SK-N-SH (cell line): ENCODE results near the gene PAXIP1. TPM values are rescaled to one million over a fixed set of nuclear protein-coding genes. Genes with fewer than 3 reads are reported as not detected.

Experiments
- CTCF ChIA-PET: fragments of 300-600, 350-600 bp; formaldehyde crosslinking; extraction: SDS; loops from one replicate; lab custom pipeline; 2021; lab: Yijun Ruan, JAX
- POLR2A ChIA-PET: fragments of 350-600 bp; sonication (Branson Sonifier 250); formaldehyde crosslinking; extraction: SDS; loops from one replicate; lab custom pipeline; 2020; ENCODE audit warnings: antibody characterized with exemption, inconsistent platforms; lab: Yijun Ruan, JAX
- DNase-seq: peaks from one replicate; pipeline ENCODE4 v3.0.0; 2012
- H2AFZ ChIP-seq: fragments of 200-600 bp; sonication (generic); 2 replicates; pipeline ENCODE4 v1.8.1; 2016; ENCODE audit warnings: antibody characterized with exemption, mild to moderate bottlenecking, low read depth
- H3F3A ChIP-seq: fragments of 200-600 bp; sonication (generic); replicated peaks from 2 replicates; pipeline ENCODE3; 2016; ENCODE audit warnings: antibody characterized with exemption, mild to moderate bottlenecking; ENCODE audit not compliant: insufficient read depth
- H3K27ac ChIP-seq, 2 experiments: fragments of 200-500 bp in 1 of 2; fragments of 200-600 bp in 1 of 2; sonication (Bioruptor generic) in 1 of 2; sonication (generic), shearing (Covaris generic) in 1 of 2; 2 replicates each; pipeline versions ENCODE4 v1.5.1 to v1.6.1; 2014 to 2016; ENCODE audit warnings: low read depth in 2 of 2, inconsistent platforms in 1 of 2, low read length in 1 of 2, mild to moderate bottlenecking in 1 of 2, mixed read lengths in 1 of 2
- H3K27me3 ChIP-seq: fragments of 200-600 bp; sonication (generic), shearing (Covaris generic); 2 replicates; pipeline ENCODE4 v1.6.1; 2016; ENCODE audit warnings: mixed run types; ENCODE audit not compliant: insufficient read depth
- H3K36me3 ChIP-seq, 2 experiments: fragments of 200-500 bp in 1 of 2; fragments of 200-600 bp in 1 of 2; sonication (Bioruptor generic) in 1 of 2; sonication (generic) in 1 of 2; replicated peaks in 1 of 2; 2 replicates each; pipeline versions ENCODE3 to v1.5.1; 2014 to 2016; ENCODE audit warnings: low read length in 1 of 2, mild to moderate bottlenecking in 1 of 2; ENCODE audit not compliant: insufficient read depth in 2 of 2, control insufficient read depth in 1 of 2
- H3K4me1 ChIP-seq, 2 experiments: fragments of 200-500 bp in 1 of 2; fragments of 200-600 bp in 1 of 2; sonication (Bioruptor generic) in 1 of 2; sonication (generic), shearing (Covaris generic) in 1 of 2; 2 replicates each; pipeline versions ENCODE4 v1.5.1 to v1.6.1; 2014 to 2016; ENCODE audit warnings: low read depth in 1 of 2, low read length in 1 of 2, mixed run types in 1 of 2; ENCODE audit not compliant: insufficient read depth in 2 of 2, control insufficient read depth in 1 of 2
- H3K4me2 ChIP-seq: fragments of 200-600 bp; sonication (generic), shearing (Covaris generic); 2 replicates; pipeline ENCODE4 v1.6.1; 2017; ENCODE audit warnings: mixed run types
- H3K4me3 ChIP-seq, 2 experiments: fragments of 200-500 bp in 1 of 2; fragments of 200-600 bp in 1 of 2; sonication (Bioruptor generic) in 1 of 2; sonication (generic), shearing (Covaris generic) in 1 of 2; 2 replicates each; pipeline versions ENCODE4 v1.5.1 to v1.8.1; 2014 to 2016; ENCODE audit warnings: low read depth in 2 of 2, inconsistent platforms in 1 of 2, low read length in 1 of 2, mild to moderate bottlenecking in 1 of 2, mixed read lengths in 1 of 2, moderate library complexity in 1 of 2
- H3K79me2 ChIP-seq: fragments of 200-600 bp; sonication (generic); 2 replicates; pipeline ENCODE4 v1.8.1; 2017; ENCODE audit warnings: mild to moderate bottlenecking; ENCODE audit not compliant: insufficient read depth
- H3K9ac ChIP-seq: fragments of 200-600 bp; sonication (generic); 2 replicates; pipeline ENCODE4 v1.6.1; 2017; ENCODE audit warnings: mixed run types
- H3K9me2 ChIP-seq: fragments of 200-600 bp; sonication (generic); 2 replicates; pipeline ENCODE4 v1.6.1; 2017; ENCODE audit warnings: mixed run types
- H3K9me3 ChIP-seq: fragments of 200-600 bp; sonication (generic); 2 replicates; pipeline ENCODE4 v1.6.1; 2017; ENCODE audit warnings: mixed run types, mild to moderate bottlenecking, moderate library complexity
- H4K20me1 ChIP-seq: fragments of 200-600 bp; sonication (generic); 2 replicates; pipeline ENCODE4 v1.6.1; 2017; ENCODE audit warnings: mild to moderate bottlenecking, mixed run types; ENCODE audit not compliant: insufficient read depth
- CHD2 ChIP-seq: fragments of 150-350 bp; IDR thresholded peaks from 2 replicates; pipeline ENCODE4 v1.6.1; 2018; ENCODE audit warnings: low read length; ENCODE audit not compliant: partially characterized antibody
- EP300 ChIP-seq, 2 experiments: IDR thresholded peaks; 2 replicates each; pipeline versions ENCODE4 v1.4.0 to v1.6.1; 2012; ENCODE audit warnings: borderline replicate concordance in 1 of 2, low read depth in 1 of 2, low read length in 1 of 2
- FOSL2 ChIP-seq: IDR thresholded peaks from 2 replicates; pipeline ENCODE4 v1.4.0; 2012; ENCODE audit warnings: low read depth, mild to moderate bottlenecking, moderate library complexity, borderline replicate concordance
- FOXJ3 ChIP-seq: sonication (generic); formaldehyde crosslinking; IDR thresholded peaks from 2 replicates; pipeline ENCODE4 v1.5.1; 2020; ENCODE audit warnings: mild to moderate bottlenecking, missing genetic modification reagents
- FOXM1 ChIP-seq: IDR thresholded peaks from 2 replicates; pipeline ENCODE4 v1.4.0; 2012; ENCODE audit warnings: low read depth, mild to moderate bottlenecking
- GABPA ChIP-seq: IDR thresholded peaks from 2 replicates; pipeline ENCODE4 v1.4.0; 2012; ENCODE audit warnings: low read depth, mild to moderate bottlenecking
- GATA2 ChIP-seq: sonication (generic); formaldehyde crosslinking; IDR thresholded peaks from 2 replicates; pipeline ENCODE4 v1.5.0; 2020; ENCODE audit warnings: mild to moderate bottlenecking, missing genetic modification reagents
- JUND ChIP-seq: IDR thresholded peaks from 2 replicates; pipeline ENCODE4 v1.4.0; 2012
- MXI1 ChIP-seq: IDR thresholded peaks from 2 replicates; pipeline ENCODE4 v1.6.1; 2012; ENCODE audit warnings: mild to moderate bottlenecking, low read depth, low read length, improper control_type of control experiment
- NRF1 ChIP-seq: IDR thresholded peaks from 2 replicates; pipeline ENCODE4 v1.6.1; 2012; ENCODE audit warnings: low read depth, mild to moderate bottlenecking, low read length
- RCOR1 ChIP-seq: fragments of 150-350 bp; IDR thresholded peaks from 2 replicates; pipeline ENCODE4 v1.6.1; 2017; ENCODE audit warnings: antibody characterized with exemption, low read length
- RFX5 ChIP-seq: IDR thresholded peaks from 2 replicates; pipeline ENCODE4 v1.6.1; 2012; ENCODE audit warnings: mild to moderate bottlenecking, improper control_type of control experiment, low read length
- SMC3 ChIP-seq: IDR thresholded peaks from 2 replicates; pipeline ENCODE4 v1.6.1; 2012; ENCODE audit warnings: low read depth, low read length, improper control_type of control experiment
- TAF1 ChIP-seq: IDR thresholded peaks from 2 replicates; pipeline ENCODE4 v1.6.1; 2012; ENCODE audit warnings: low read depth, mild to moderate bottlenecking, low read length, moderate library complexity, borderline replicate concordance
- TCF12 ChIP-seq: IDR thresholded peaks from 2 replicates; pipeline ENCODE4 v1.4.0; 2012
- TEAD4 ChIP-seq: IDR thresholded peaks from 2 replicates; pipeline ENCODE4 v1.4.0; 2012; ENCODE audit warnings: mild to moderate bottlenecking, borderline replicate concordance; ENCODE audit not compliant: insufficient read depth
- USF2 ChIP-seq: fragments of 150-350 bp; IDR thresholded peaks from 2 replicates; pipeline ENCODE4 v1.6.1; 2017; ENCODE audit warnings: antibody characterized with exemption, low read length, low read depth, borderline replicate concordance
- ZBTB33 ChIP-seq: IDR thresholded peaks from 2 replicates; pipeline ENCODE4 v1.4.0; 2012; ENCODE audit warnings: low read depth, borderline replicate concordance
- WGBS: methylation state at CpG from one replicate; pipeline ENCODE4 v1.1.6; 2017; ENCODE audit warnings: low lambda C conversion rate; 5-methylcytosine and 5-hydroxymethylcytosine counted together
- polyA plus RNA-seq, 3 experiments: library from polyadenylated mRNA; depleted of rRNA; stranded (reverse); fragments of >200 nt; gene quantifications; 2 replicates each; pipeline ENCODE4 v1.2.3, GENCODE V29; 2012
- TF ChIP-seq, protein P1 (sequence below): fragments of 200-600 bp; sonication (generic); IDR thresholded peaks from 2 replicates; pipeline ENCODE4 v1.6.1; 2017; ENCODE audit warnings: antibody characterized with exemption, mild to moderate bottlenecking, moderate library complexity

Gene PAXIP1
- polyA plus RNA-seq (2012; rRNA removed) = 9.2 and 9.3 TPM in 2 replicates
- 7.6 and 8.6 TPM in 2 replicates for polyA plus RNA-seq (2012; cell fraction: cytosol; rRNA removed)
- 16.2 and 20.8 TPM in 2 replicates for polyA plus RNA-seq (2012; cell fraction: nucleus; rRNA removed)

DNA sequence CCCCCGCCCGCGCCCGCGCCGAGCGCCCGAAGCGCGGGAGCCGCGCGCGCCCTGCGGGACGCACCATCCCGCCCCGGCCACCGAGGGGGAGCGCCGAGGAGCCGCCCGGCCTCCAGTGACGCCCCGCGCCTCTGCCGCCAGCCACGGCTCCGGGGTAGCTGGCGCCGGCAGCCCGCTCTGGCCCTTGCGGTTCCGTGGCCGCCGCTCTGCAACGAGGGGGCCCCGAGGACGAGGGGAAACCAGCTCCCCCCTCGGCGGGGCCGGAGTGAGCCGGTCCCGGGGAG is at the start of gene PAXIP1:
PAXIP1 (minus strand) TSS at position 33 of the 284 bp plus-strand sequence. CDS start 195 bp downstream, outside the sequence.
- 0% methylated on average over 3 of the region's 44 CpGs for WGBS
- peak within 1 kb of the TSS; percentile 92 to 94 for H3K4me3 ChIP-seq
- H3K27me3 ChIP-seq = no peaks in the 10 kb centered on the region
- ChIA-PET POLR2A (interaction anchor here (1.1 to 1.2 kb wide), 2 partner anchors 59 to 294 kb away, joined by 3 read pairs; no protein-coding TSS in a partner anchor), CTCF (interaction anchor here (0.8 to 2.0 kb wide), 6 partner anchors 11 to 342 kb away, joined by 3 to 7 read pairs (median 4); no protein-coding TSS in a partner anchor)
- peaks cover 42% of the 10 kb centered on the region for H3K79me2 ChIP-seq
- H3K9me2 ChIP-seq = no peaks in the 10 kb centered on the region
- no peaks in the 10 kb centered on the region for H3K9me3 ChIP-seq
- TF ChIP-seq CHD2 (no peak), TEAD4 (no peak), EP300 (IDR thresholded peaks at IDR 0.05; ENCODE audit: borderline replicate concordance in 1 of 2, low read depth in 1 of 2, low read length in 1 of 2) (0 out of 4 replicates have a peak, but pooled peaks of 1 of the 2 experiments have one; percentile 27), TCF12 (no peak), GABPA (no peak), RFX5 (no peak), FOXJ3 (CRISPR knock-in tag) (no peak), JUND (peak; percentile 5; the same call in 1 of the 2 replicates), GATA2 (CRISPR knock-in tag) (no peak), ZBTB33 (no peak), MXI1 (no peak), TAF1 (no peak)
- TF ChIP-seq, protein P1, sequence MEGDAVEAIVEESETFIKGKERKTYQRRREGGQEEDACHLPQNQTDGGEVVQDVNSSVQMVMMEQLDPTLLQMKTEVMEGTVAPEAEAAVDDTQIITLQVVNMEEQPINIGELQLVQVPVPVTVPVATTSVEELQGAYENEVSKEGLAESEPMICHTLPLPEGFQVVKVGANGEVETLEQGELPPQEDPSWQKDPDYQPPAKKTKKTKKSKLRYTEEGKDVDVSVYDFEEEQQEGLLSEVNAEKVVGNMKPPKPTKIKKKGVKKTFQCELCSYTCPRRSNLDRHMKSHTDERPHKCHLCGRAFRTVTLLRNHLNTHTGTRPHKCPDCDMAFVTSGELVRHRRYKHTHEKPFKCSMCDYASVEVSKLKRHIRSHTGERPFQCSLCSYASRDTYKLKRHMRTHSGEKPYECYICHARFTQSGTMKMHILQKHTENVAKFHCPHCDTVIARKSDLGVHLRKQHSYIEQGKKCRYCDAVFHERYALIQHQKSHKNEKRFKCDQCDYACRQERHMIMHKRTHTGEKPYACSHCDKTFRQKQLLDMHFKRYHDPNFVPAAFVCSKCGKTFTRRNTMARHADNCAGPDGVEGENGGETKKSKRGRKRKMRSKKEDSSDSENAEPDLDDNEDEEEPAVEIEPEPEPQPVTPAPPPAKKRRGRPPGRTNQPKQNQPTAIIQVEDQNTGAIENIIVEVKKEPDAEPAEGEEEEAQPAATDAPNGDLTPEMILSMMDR = no peak
- peaks cover 3 to 5% of the 10 kb centered on the region in 2 experiments for H3K36me3 ChIP-seq
- DNase-seq = peak; percentile 97
- H3K27ac ChIP-seq = peak within 1 kb of the TSS; percentile 61 to 94
- H4K20me1 ChIP-seq = peaks cover 21% of the 10 kb centered on the region; the same call in 1 of the 2 replicates
- H3K9ac ChIP-seq = peak within 1 kb of the TSS; percentile 88
- peaks cover 0 to 5% of the 10 kb centered on the region in 2 experiments; a peak in 2 of 4 replicates for H3K4me1 ChIP-seq
- no peaks in the 10 kb centered on the region for H3F3A ChIP-seq
- H3K4me2 ChIP-seq = peak within 1 kb of the TSS; percentile 92
- H2AFZ ChIP-seq = peak within 1 kb of the TSS; percentile 94

- Histone ChIP-seq H3F3A (no peaks in the 10 kb centered on the region), H3K36me3 (no peaks in the 10 kb centered on the region), H3K27ac (no peak overlapping the region), H3K9ac (no peak overlapping the region), H3K27me3 (no peaks in the 10 kb centered on the region; the same call in 1 of the 2 replicates), H3K79me2 (no peaks in the 10 kb centered on the region), H4K20me1 (no peaks in the 10 kb centered on the region)
- DNase-seq = no peak
- POLR2A ChIA-PET = no interaction called here
- CTCF ChIA-PET = no interaction called here
- TF ChIP-seq TAF1 (no peak), FOXJ3 (CRISPR knock-in tag) (no peak), ZBTB33 (no peak), FOSL2 (no peak), RCOR1 (no peak), GABPA (no peak), RFX5 (no peak), NRF1 (no peak), FOXM1 (no peak), SMC3 (no peak), EP300 (IDR thresholded peaks at IDR 0.05; ENCODE audit: borderline replicate concordance in 1 of 2, low read depth in 1 of 2, low read length in 1 of 2) (no peak), USF2 (no peak)
- TF ChIP-seq, all 33 proteins: peak for 0
- Histone ChIP-seq H2AFZ (no peak overlapping the region), H3K4me2 (no peak overlapping the region), H3K9me2 (no peaks in the 10 kb centered on the region), H3K4me1 (no peaks in the 10 kb centered on the region), H3K4me3 (no peak overlapping the region), H3K9me3 (no peaks in the 10 kb centered on the region)
- WGBS = 26% methylated on average over 4 of the region's 4 CpGs
Measured at GRCh38 chr7:155051355-155051754, 48.4 kb upstream of the PAXIP1 start.
